Activated B cell treated with CpG ODN at 0.5 μM for 24 hours (primary cell): ENCODE results near the gene PLEKHO2. TPM values are rescaled to one million over a fixed set of nuclear protein-coding genes. Genes with fewer than 3 reads are reported as not detected.
A peak's percentile ranks its signal among the peaks of the same experiment; 100 is the strongest.

Experiments
- ATAC-seq: fragments of 200-7000 bp; cut with Tn5 transposase; one replicate; pipeline ENCODE4 v1.10.0; 2021; ENCODE audit warnings: low read depth, mild to moderate bottlenecking, moderate library complexity
- CTCF ChIA-PET: fragments of 350-600 bp; sonication (Branson Sonifier 250); formaldehyde crosslinking; loops from one replicate; lab custom pipeline; 2021; ENCODE audit warnings: antibody characterized with exemption; lab: Charles Lee
- POLR2A ChIA-PET: fragments of 350-600 bp; sonication (Branson Sonifier 250); formaldehyde crosslinking; loops from one replicate; lab custom pipeline; 2021; ENCODE audit warnings: antibody characterized with exemption; lab: Charles Lee
- DNase-seq: peaks from one replicate; pipeline ENCODE4 v3.0.0; 2022
- H3K27ac Mint-ChIP-seq: one replicate; pipeline ENCODE4 v1.8.0; 2020; ENCODE audit warnings: mixed read lengths
- H3K27me3 Mint-ChIP-seq: one replicate; pipeline ENCODE4 v1.8.0; 2021; ENCODE audit warnings: mixed read lengths
- H3K36me3 Mint-ChIP-seq: one replicate; pipeline ENCODE4 v1.8.0; 2021; ENCODE audit warnings: low read depth, mixed read lengths
- H3K4me1 Mint-ChIP-seq: one replicate; pipeline ENCODE4 v1.8.0; 2021; ENCODE audit warnings: mixed read lengths
- H3K4me3 Mint-ChIP-seq: one replicate; pipeline ENCODE4 v1.8.0; 2020; ENCODE audit warnings: mild to moderate bottlenecking, mixed read lengths
- H3K9me3 Mint-ChIP-seq: one replicate; pipeline ENCODE4 v1.8.0; 2020; ENCODE audit warnings: mixed read lengths
- intact Hi-C: fragments of 100-400 bp; cut with micrococcal nuclease; formaldehyde crosslinking; loops from one replicate; pipeline ENCODE4 v1.15.1; 2024
- total RNA-seq: library from RNA; stranded (reverse); gene quantifications from 2 replicates; pipeline ENCODE4 v1.2.3, GENCODE V29; 2022
- TF ChIP-seq, protein P1 (sequence below): fragments of 200-600 bp; IDR thresholded peaks from one replicate; pipeline ENCODE4 v1.8.0; 2022; ENCODE audit warnings: antibody characterized with exemption, mild to moderate bottlenecking

The PLEKHO2 gene
- total RNA-seq, 1 donor from 2014 or later = 38.1 TPM

DNA sequence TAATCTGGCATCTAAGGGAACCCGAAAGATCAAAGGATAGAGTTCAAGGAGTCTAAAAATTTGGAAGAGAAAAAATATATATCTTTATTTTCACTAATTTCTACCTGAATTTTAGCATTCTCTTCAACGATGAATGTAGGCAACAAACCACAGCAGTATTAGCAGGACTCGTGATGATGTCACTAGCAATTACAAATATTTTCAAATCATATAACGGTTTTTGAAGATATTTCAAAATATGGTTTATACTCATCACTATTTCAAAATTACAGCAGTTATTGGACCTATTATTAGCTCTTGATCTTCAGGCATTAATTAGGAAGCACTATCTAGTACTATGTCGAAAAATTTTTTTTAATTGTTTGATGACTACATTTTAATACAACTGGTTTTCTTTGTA is 43.0 kb downstream of the PLEKHO2 start:
- Mint-ChIP-seq H3K9me3 (no peaks in the 10 kb centered on the region), H3K27me3 (no peaks in the 10 kb centered on the region), H3K36me3 (no peaks in the 10 kb centered on the region), H3K27ac (peak overlapping the region; percentile 87), H3K4me3 (no peak overlapping the region), H3K4me1 (peaks cover 31% of the 10 kb centered on the region)
- POLR2A ChIA-PET = interaction anchor here (1.0 to 4.7 kb wide), 5 partner anchors 9 to 420 kb away, joined by 4 to 156 read pairs (median 8); partner anchors contain the start of gene RNU5B-1
- CTCF ChIA-PET = interaction anchor here (1.8 to 2.3 kb wide), 2 partner anchors 10 to 49 kb away, joined by 4 to 16 read pairs; no protein-coding TSS in a partner anchor
- ATAC-seq (no peak), DNase-seq (no peak)
- TF ChIP-seq, protein P1, sequence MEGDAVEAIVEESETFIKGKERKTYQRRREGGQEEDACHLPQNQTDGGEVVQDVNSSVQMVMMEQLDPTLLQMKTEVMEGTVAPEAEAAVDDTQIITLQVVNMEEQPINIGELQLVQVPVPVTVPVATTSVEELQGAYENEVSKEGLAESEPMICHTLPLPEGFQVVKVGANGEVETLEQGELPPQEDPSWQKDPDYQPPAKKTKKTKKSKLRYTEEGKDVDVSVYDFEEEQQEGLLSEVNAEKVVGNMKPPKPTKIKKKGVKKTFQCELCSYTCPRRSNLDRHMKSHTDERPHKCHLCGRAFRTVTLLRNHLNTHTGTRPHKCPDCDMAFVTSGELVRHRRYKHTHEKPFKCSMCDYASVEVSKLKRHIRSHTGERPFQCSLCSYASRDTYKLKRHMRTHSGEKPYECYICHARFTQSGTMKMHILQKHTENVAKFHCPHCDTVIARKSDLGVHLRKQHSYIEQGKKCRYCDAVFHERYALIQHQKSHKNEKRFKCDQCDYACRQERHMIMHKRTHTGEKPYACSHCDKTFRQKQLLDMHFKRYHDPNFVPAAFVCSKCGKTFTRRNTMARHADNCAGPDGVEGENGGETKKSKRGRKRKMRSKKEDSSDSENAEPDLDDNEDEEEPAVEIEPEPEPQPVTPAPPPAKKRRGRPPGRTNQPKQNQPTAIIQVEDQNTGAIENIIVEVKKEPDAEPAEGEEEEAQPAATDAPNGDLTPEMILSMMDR = no peak
- intact Hi-C loops = loop anchor here (1.0 kb wide), 1 partner anchor 8 kb away; no protein-coding TSS in a partner anchor

DNA sequence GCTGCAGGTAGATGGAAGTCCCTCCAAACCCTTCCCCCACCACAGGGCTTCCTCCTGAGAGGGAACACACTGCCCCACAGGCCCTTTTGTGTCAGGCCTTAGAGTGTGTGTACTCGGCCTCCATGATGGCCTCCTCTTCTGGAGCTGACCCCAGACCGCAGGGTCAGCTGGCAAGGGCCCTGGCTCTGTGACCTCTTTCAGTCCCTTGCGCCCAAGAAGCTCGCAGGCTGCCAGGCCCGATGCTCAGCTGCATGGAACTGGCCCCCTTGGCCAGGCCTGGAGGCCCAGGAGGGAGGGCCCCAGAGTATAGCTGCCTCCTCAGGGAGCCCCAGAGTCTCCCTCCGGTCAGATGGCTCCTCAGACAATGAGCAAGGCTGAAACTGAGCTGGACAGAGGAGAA is 46.6 kb downstream of the PLEKHO2 start:
- TF ChIP-seq, protein P1 = no peak
- ATAC-seq (no peak), DNase-seq (no peak)
- Mint-ChIP-seq H3K27me3 (no peaks in the 10 kb centered on the region), H3K27ac (no peak overlapping the region), H3K4me3 (no peak overlapping the region), H3K9me3 (no peaks in the 10 kb centered on the region), H3K4me1 (peaks cover 40% of the 10 kb centered on the region), H3K36me3 (no peaks in the 10 kb centered on the region)
- intact Hi-C loops = no loop called here
- ChIA-PET CTCF (no interaction called here), POLR2A (no interaction called here)

DNA sequence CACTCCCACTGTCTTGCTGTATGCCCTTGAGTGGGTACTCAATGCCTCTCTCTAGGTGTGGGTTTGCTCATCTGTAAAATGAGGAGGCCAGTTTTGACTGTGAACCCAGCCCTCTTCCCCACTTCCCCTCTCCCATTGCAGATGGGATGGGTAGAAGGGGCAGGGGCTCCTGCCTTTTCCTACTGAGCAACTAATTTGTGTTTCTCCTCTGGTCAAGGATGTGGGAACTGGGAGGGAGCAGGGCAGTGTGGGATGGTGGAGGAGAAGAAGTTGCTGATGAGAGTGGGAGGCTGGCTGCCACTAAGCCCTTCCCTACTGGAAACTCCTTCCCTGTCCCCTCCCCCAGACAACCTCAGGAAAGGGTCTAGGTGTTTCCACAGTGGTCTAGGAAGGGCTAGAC is 49.8 kb downstream of the PLEKHO2 start:
- CTCF ChIA-PET = interaction anchor here (1.1 kb wide), 1 partner anchor 8 kb away, joined by 3 read pairs; no protein-coding TSS in a partner anchor
- no peak for ATAC-seq
- Mint-ChIP-seq H3K4me1 (peaks cover 58% of the 10 kb centered on the region), H3K9me3 (no peaks in the 10 kb centered on the region), H3K36me3 (no peaks in the 10 kb centered on the region), H3K27me3 (no peaks in the 10 kb centered on the region), H3K4me3 (peak overlapping the region; percentile 89), H3K27ac (peak overlapping the region; percentile 99)
- intact Hi-C loops = loop anchor here (5.0 to 10.0 kb wide), 3 partner anchors 139 to 1697 kb away; partner anchors contain the start of gene SNX1
- DNase-seq = no peak
- TF ChIP-seq, protein P1 = no peak
- POLR2A ChIA-PET = interaction anchor here (0.6 to 4.2 kb wide), 6 partner anchors 9 to 66 kb away, joined by 3 to 156 read pairs (median 38); partner anchors contain the start of gene PIF1

DNA sequence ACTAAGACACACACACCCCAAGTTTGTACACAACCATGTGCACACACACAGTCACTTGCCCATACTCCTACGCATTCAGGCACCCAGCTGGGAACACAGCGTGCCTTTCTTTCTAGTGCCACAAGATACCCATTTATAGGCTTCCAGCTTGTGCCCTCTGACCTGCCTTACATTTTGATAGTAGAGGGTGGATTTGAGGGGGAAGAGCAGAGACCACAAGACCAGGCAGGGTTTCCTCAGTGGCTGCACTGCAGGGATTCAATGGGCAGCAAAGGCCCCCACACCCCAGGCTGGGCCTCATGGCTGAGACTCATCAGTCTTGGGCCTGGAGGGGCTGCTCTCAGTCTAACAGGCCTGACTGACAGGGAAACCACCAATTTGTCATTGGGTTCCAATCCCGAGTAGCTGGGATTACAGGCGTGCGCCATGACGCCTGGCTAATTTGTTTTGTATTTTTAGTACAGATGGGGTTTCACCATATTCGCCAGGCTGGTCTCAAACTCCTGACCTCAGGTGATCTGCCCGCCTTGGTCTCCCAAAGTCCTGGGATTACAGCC is 51.2 kb downstream of the PLEKHO2 start:
- Mint-ChIP-seq H3K4me3 (peak overlapping the region; percentile 89), H3K27me3 (no peaks in the 10 kb centered on the region), H3K27ac (peak overlapping the region; percentile 99), H3K36me3 (no peaks in the 10 kb centered on the region), H3K4me1 (peaks cover 72% of the 10 kb centered on the region), H3K9me3 (no peaks in the 10 kb centered on the region)
- ChIA-PET CTCF (interaction anchor here (0.6 to 3.5 kb wide), 9 partner anchors 9 to 83 kb away, joined by 3 to 36 read pairs (median 16); partner anchors contain the start of gene PLEKHO2), POLR2A (interaction anchor here (0.6 to 6.0 kb wide), 20 partner anchors 10 to 412 kb away, joined by 3 to 156 read pairs (median 18); partner anchors contain the start of genes CLPX, PIF1, PLEKHO2 and RNU5B-1)
- TF ChIP-seq, protein P1 = no peak
- ATAC-seq = no peak
- DNase-seq = no peak
- intact Hi-C loops = loop anchor here (1.0 to 10.0 kb wide), 4 partner anchors 9 to 1698 kb away; partner anchors contain the start of gene SNX1
